CD14-positive monocyte (primary cell): Measurements from ENCODE around the gene ATP1A3. TPM values are rescaled to one million over a fixed set of nuclear protein-coding genes. Genes with fewer than 3 reads are reported as not detected.

Source experiments
- DNase-seq, 3 donors: peaks; one replicate each; pipeline ENCODE4 v3.0.0-alpha.2; 2011 to 2022
- H2AFZ ChIP-seq: 2 replicates; pipeline ENCODE4 v1.6.0; 2012; ENCODE audit warnings: mild to moderate bottlenecking, low read depth, low read length, inconsistent platforms; ENCODE audit not compliant: insufficient read depth, poor library complexity, severe bottlenecking
- H3K27ac ChIP-seq, 2 donors: 1 replicate in 1 of 2; 2 replicates in 1 of 2; pipeline ENCODE4 v1.5.1; 2012 to 2013; ENCODE audit warnings: low read length in 2 of 2, control low read depth in 1 of 2, inconsistent platforms in 1 of 2, low read depth in 1 of 2, mild to moderate bottlenecking in 1 of 2
- H3K27me3 ChIP-seq, 2 donors: one replicate each; pipeline versions ENCODE4 v1.6.0 to v1.6.1; 2011 to 2013; ENCODE audit warnings: low read length in 2 of 2; ENCODE audit not compliant: control insufficient read depth in 2 of 2, insufficient read depth in 2 of 2
- H3K36me3 ChIP-seq, 2 donors: replicated peaks in 1 of 2; 1 replicate in 1 of 2; 2 replicates in 1 of 2; pipeline versions ENCODE4 v1.5.1 to v1.6.1; 2012 to 2013; ENCODE audit warnings: low read length in 2 of 2, control low read depth in 1 of 2, inconsistent platforms in 1 of 2, mild to moderate bottlenecking in 1 of 2; ENCODE audit not compliant: insufficient read depth in 2 of 2, control insufficient read depth in 1 of 2
- H3K4me1 ChIP-seq, 2 donors: 1 replicate in 1 of 2; 2 replicates in 1 of 2; pipeline versions ENCODE4 v1.5.1 to v1.6.1; 2012 to 2013; ENCODE audit warnings: low read length in 2 of 2, control low read depth in 1 of 2, inconsistent platforms in 1 of 2, mild to moderate bottlenecking in 1 of 2, moderate library complexity in 1 of 2; ENCODE audit not compliant: insufficient read depth in 2 of 2, control insufficient read depth in 1 of 2
- H3K4me2 ChIP-seq: replicated peaks from 2 replicates; pipeline ENCODE3; 2012; ENCODE audit warnings: low read length, moderate library complexity, mild to moderate bottlenecking; ENCODE audit not compliant: poor library complexity, severe bottlenecking; ENCODE audit errors: extremely low read depth
- H3K4me3 ChIP-seq, 3 experiments: fragments of 200-600 bp in 1 of 3; sonication (generic) in 1 of 3; replicated peaks in 1 of 3; 1 replicate in 2 of 3; 2 replicates in 1 of 3; pipeline ENCODE4 v1.5.1; 2011 to 2013; ENCODE audit warnings: low read length in 3 of 3, mild to moderate bottlenecking in 3 of 3, control low read depth in 2 of 3, low read depth in 2 of 3, inconsistent platforms in 1 of 3, moderate library complexity in 1 of 3
- H3K79me2 ChIP-seq: 2 replicates; pipeline ENCODE4 v1.6.0; 2012; ENCODE audit warnings: mild to moderate bottlenecking, control low read depth, inconsistent platforms, low read length, moderate library complexity; ENCODE audit not compliant: insufficient read depth
- H3K9ac ChIP-seq: 2 replicates; pipeline ENCODE4 v1.6.0; 2017; ENCODE audit warnings: low read length, mild to moderate bottlenecking; ENCODE audit not compliant: insufficient read depth, poor library complexity, severe bottlenecking
- H3K9me3 ChIP-seq, 2 donors: replicated peaks in 1 of 2; 1 replicate in 1 of 2; 2 replicates in 1 of 2; pipeline versions ENCODE4 v1.5.1 to v1.6.1; 2012 to 2013; ENCODE audit warnings: low read length in 2 of 2, control low read depth in 1 of 2; ENCODE audit not compliant: control insufficient read depth in 1 of 2, insufficient read depth in 1 of 2
- H4K20me1 ChIP-seq: 2 replicates; pipeline ENCODE4 v1.6.0; 2012; ENCODE audit warnings: mild to moderate bottlenecking, low read length, control low read depth, moderate library complexity; ENCODE audit not compliant: insufficient read depth
- H3K27ac Mint-ChIP-seq, 7 donors: one replicate each; pipeline ENCODE4 v1.8.0; 2020; ENCODE audit warnings: mild to moderate bottlenecking in 7 of 7, mixed read lengths in 7 of 7, moderate library complexity in 6 of 7, inconsistent platforms in 2 of 7
- H3K27me3 Mint-ChIP-seq, 3 donors: one replicate each; pipeline ENCODE4 v1.8.0; 2021 to 2022; ENCODE audit warnings: low read depth in 3 of 3, mild to moderate bottlenecking in 3 of 3, mixed read lengths in 3 of 3, moderate library complexity in 3 of 3, inconsistent platforms in 1 of 3
- H3K36me3 Mint-ChIP-seq, 2 donors: one replicate each; pipeline ENCODE4 v1.8.0; 2020; ENCODE audit warnings: mixed read lengths in 2 of 2, inconsistent platforms in 1 of 2, mild to moderate bottlenecking in 1 of 2
- H3K4me1 Mint-ChIP-seq: one replicate; pipeline ENCODE4 v1.8.0; 2020; ENCODE audit warnings: mild to moderate bottlenecking, mixed read lengths
- H3K4me3 Mint-ChIP-seq, 2 donors: one replicate each; pipeline ENCODE4 v1.8.0; 2020; ENCODE audit warnings: mild to moderate bottlenecking in 2 of 2, mixed read lengths in 2 of 2, moderate library complexity in 1 of 2
- H3K9me3 Mint-ChIP-seq, 7 donors: one replicate each; pipeline ENCODE4 v1.8.0; 2020 to 2022; ENCODE audit warnings: mixed read lengths in 7 of 7, mild to moderate bottlenecking in 6 of 7, moderate library complexity in 6 of 7, inconsistent platforms in 2 of 7
- WGBS: methylation state at CpG from one replicate; pipeline ENCODE4 v1.1.5; 2013; ENCODE audit warnings: missing lambda C conversion rate; ENCODE audit not compliant: insufficient coverage; 5-methylcytosine and 5-hydroxymethylcytosine counted together
- intact Hi-C, 2 donors: fragments of 100-400 bp; cut with micrococcal nuclease; formaldehyde crosslinking; loops; one replicate each; pipeline versions ENCODE4 v1.15.0 to v1.15.1; 2023
- polyA plus RNA-seq, 3 donors: library from polyadenylated mRNA; depleted of rRNA in 1 of 3; unstranded in 2 of 3; stranded (reverse) in 1 of 3; fragments of 300-500 nt in 2 of 3; fragments of >200 nt in 1 of 3; fragmentation: Illumina TruSeq in 2 of 3; gene quantifications; 1 replicate in 2 of 3; 2 replicates in 1 of 3; pipeline ENCODE4 v1.2.3, GENCODE V29; 2012 to 2021
- TF ChIP-seq, protein P1 (sequence below): fragments of 200-600 bp; IDR thresholded peaks from one replicate; pipeline ENCODE4 v1.8.0; 2022; ENCODE audit warnings: antibody characterized with exemption, mild to moderate bottlenecking

The ATP1A3 gene
- polyA plus RNA-seq, 3 donors = 0.07 to 0.10 TPM; not detected in 1

DNA sequence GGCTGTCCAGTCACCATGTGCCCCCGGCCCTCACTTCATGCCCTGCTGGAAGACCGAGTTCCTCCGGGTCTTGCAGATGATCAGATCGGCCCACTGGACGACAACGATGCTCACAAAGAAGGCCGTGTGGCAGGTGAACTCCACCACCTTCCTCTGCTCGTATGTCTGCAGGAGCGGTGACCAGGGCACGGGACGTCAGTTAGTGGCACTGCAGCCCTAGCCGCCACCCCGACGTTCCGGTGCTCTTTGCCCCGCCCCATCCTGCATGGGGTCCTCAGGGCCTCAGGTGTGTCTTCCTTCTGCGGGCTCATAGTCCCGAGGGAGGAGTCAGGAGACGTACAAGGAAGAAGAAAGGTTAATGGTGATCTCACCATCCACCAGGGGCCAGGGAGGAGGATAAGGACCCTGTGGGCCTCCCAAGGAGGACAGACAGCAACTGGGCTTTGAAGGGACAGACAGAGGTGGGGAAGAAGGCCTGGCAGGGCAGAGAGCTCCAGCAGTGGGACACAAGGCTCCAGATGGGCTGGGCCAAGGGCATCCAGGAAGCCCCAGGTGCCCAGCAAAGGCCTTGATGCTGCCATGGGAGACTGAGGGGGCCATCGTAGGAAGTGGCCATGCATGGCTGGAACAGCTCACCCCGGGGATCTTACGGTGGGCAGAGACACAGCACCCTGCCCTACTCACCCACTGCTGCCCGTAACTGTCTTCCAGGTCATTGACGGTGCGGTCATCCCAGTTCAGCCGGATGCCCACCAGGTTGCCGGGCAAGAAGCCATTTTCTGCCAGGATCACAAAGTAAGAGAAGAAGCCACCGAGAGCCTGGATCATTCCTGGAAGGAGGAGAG lies 25.1 kb downstream of the ATP1A3 start:
- H3K79me2 ChIP-seq = no peaks in the 10 kb centered on the region
- WGBS = 92% methylated on average over 21 of the region's 28 CpGs
- no peak for DNase-seq
- TF ChIP-seq, protein P1, sequence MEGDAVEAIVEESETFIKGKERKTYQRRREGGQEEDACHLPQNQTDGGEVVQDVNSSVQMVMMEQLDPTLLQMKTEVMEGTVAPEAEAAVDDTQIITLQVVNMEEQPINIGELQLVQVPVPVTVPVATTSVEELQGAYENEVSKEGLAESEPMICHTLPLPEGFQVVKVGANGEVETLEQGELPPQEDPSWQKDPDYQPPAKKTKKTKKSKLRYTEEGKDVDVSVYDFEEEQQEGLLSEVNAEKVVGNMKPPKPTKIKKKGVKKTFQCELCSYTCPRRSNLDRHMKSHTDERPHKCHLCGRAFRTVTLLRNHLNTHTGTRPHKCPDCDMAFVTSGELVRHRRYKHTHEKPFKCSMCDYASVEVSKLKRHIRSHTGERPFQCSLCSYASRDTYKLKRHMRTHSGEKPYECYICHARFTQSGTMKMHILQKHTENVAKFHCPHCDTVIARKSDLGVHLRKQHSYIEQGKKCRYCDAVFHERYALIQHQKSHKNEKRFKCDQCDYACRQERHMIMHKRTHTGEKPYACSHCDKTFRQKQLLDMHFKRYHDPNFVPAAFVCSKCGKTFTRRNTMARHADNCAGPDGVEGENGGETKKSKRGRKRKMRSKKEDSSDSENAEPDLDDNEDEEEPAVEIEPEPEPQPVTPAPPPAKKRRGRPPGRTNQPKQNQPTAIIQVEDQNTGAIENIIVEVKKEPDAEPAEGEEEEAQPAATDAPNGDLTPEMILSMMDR = no peak
- no peak overlapping the region for H3K4me3 Mint-ChIP-seq
- H3K27me3 ChIP-seq = no peaks in the 10 kb centered on the region
- no peak overlapping the region for H3K27ac ChIP-seq
- peaks cover 21% of the 10 kb centered on the region for H3K4me1 Mint-ChIP-seq
- peaks cover 0 to 2% of the 10 kb centered on the region in 2 donors for H3K36me3 Mint-ChIP-seq
- H3K4me3 ChIP-seq = no peak overlapping the region
- H3K4me1 ChIP-seq = peaks cover 18 to 20% of the 10 kb centered on the region in 2 donors
- H3K9ac ChIP-seq = no peak overlapping the region
- H4K20me1 ChIP-seq = no peaks in the 10 kb centered on the region
- H3K4me2 ChIP-seq = no peak overlapping the region
- peak overlapping the region in 2 of 7 donors; percentile 9 to 79 for H3K27ac Mint-ChIP-seq
- H3K36me3 ChIP-seq = no peaks in the 10 kb centered on the region
- peaks cover 2 to 11% (median 4%) of the 10 kb centered on the region in 3 donors for H3K27me3 Mint-ChIP-seq
- no peak overlapping the region for H2AFZ ChIP-seq
- H3K9me3 Mint-ChIP-seq = peaks cover 0 to 3% (median 0%) of the 10 kb centered on the region in 7 donors
- intact Hi-C loops = no loop called here
- no peaks in the 10 kb centered on the region for H3K9me3 ChIP-seq

DNA sequence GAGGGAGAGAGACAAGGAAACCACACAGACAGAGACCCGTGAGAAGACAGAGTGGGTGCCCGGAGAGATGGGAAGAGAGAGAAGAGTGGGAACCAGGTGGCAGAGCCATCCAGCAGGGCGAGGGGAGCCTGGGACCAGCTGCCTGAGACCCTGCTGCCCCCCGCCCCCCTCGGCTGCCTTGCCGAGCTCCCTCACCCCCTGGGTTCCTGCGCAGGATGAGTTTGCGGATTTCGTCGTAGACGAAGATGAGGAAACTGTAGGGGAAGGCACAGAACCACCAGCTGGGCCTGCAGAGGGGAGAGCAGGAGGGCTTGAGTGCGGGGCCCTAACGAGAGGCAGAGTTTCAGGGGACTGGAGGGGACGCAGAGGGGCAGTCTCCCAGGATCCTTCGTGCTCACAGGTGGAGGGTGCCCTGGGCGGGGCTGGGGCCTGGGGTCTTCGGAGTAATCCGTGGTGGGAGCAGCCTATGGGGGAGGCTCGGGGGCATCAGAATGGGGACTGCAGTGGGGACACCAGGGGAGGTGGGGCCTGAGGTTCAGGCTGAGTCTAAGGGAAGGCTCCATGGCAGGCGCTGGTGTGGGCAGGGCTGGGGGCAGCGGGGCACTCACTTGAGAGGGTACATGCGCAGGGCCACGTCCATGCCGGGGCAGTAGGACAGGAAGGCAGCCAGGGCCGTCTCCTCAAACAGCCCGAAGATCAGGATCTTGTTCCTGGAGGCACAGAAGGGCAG lies 26.8 kb downstream of the ATP1A3 start:
- H3K27me3 Mint-ChIP-seq = peaks cover 0 to 8% (median 4%) of the 10 kb centered on the region in 3 donors
- peaks cover 0 to 3% (median 0%) of the 10 kb centered on the region in 7 donors for H3K9me3 Mint-ChIP-seq
- H3K9me3 ChIP-seq = no peaks in the 10 kb centered on the region
- peak; percentile 60 to 70 (median 60) for DNase-seq
- H3K4me2 ChIP-seq = peak overlapping the region; percentile 73
- 26% methylated on average over 26 of the region's 26 CpGs for WGBS
- intact Hi-C loops = no loop called here
- peak overlapping the region; percentile 70 to 95 (median 87) for H3K27ac Mint-ChIP-seq
- H2AFZ ChIP-seq = peak overlapping the region; percentile 96
- TF ChIP-seq, protein P1 = no peak
- no peaks in the 10 kb centered on the region for H3K36me3 ChIP-seq
- peaks cover 21% of the 10 kb centered on the region for H3K4me1 Mint-ChIP-seq
- peak overlapping the region; percentile 34 to 72 (median 37) for H3K4me3 ChIP-seq
- no peaks in the 10 kb centered on the region for H3K27me3 ChIP-seq
- peak overlapping the region; percentile 75 to 94 for H3K4me3 Mint-ChIP-seq
- peaks cover 18 to 20% of the 10 kb centered on the region in 2 donors for H3K4me1 ChIP-seq
- no peaks in the 10 kb centered on the region for H3K79me2 ChIP-seq
- H4K20me1 ChIP-seq = no peaks in the 10 kb centered on the region
- peak overlapping the region; percentile 57 to 91 for H3K27ac ChIP-seq
- H3K9ac ChIP-seq = peak overlapping the region; percentile 79
- peaks cover 0 to 2% of the 10 kb centered on the region in 2 donors for H3K36me3 Mint-ChIP-seq
